ENCODE data around the gene USE1.

Gene USE1

DNA sequence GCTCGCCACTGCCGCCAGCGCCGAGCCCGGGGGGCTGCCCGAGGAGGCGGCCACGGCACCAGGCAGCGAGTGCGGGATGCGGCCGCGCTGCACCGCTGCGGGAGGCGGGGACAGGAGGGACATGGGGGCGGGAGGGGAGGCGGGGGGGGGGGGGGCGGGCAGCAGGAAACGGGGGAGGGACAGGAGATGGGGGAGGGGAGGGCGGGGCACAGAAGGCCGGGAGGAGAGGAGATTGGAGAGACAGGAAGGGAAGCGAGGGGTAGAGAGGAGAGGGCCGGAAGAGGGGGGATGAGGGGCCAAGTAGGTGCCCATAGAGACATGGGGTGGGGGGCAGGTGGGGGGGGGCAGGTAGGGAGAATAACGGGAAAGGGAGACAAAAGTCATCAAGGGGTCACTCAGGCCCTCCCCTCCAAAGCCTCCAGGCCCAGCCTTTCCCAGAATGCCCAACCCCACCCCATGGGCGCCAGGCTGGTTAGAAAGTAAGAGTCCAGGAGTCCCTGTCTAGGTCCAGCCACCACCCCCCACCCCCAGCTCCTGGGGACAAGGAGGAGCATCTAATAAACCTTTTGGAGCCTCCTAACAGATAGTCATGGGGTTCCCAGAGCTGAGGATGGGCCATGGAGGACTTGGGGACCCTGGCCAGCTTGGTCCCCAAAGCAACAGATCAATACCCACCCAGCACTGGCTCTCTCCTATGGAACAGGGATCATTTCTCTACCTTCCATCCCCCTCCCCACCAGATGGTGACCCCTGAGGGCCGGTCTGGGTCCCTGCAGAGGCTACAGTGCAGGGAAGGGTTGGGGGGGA, 21.0 kb downstream of the USE1 start:
- peak; percentile 69 for DNase-seq (ENCODE audit: low read depth)

- no peak for DNase-seq (ENCODE audit: low read depth)
Observed at GRCh38 chr19:17236811-17237543, 21.8 kb downstream of the USE1 start.

DNA sequence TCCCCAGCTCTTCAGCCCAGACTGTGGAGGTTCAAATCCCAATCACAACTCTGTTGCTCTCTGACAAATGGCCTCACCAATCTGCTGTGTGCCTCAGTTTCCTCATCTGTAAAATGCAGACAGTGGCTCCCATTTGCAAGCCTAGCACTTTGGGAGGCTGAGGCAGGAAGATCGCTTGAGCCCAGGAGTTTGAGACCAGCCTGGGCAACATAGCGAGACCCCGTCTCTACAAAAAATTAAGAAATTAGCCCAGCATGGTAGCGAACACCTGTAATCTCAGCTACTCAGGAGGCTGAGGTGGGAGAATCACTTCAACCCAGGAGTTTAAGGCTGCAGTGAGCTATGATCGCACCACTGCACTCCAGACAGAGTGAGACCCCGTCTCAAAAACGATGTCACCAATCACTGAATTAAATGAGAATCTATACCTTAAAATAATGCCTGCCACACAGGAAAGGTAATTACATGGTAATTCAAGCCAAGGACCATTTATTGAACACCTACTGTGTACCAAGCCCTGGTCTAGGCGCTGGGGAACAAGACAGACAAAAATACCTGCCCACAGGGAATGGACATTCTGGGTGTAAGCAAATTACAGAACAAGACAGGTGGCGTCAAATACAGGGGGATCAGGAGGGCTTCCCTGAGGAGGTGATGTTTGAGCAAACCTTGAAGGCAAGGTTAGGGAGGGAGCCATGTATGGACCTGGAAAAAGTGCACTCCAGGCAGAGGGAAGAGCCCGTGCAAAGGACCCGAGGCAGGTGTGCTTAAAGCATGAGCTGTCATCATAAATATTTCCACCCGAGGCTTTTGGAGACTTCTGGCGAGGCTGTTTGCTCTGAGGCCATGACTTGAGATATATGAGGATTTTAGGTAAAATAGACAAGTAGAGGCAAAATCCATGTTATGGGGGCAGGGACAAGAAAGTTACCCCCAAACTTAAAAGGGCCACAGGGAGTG, 22.9 kb downstream of the USE1 start:
- DNase-seq (ENCODE audit: low read depth): no peak

DNA sequence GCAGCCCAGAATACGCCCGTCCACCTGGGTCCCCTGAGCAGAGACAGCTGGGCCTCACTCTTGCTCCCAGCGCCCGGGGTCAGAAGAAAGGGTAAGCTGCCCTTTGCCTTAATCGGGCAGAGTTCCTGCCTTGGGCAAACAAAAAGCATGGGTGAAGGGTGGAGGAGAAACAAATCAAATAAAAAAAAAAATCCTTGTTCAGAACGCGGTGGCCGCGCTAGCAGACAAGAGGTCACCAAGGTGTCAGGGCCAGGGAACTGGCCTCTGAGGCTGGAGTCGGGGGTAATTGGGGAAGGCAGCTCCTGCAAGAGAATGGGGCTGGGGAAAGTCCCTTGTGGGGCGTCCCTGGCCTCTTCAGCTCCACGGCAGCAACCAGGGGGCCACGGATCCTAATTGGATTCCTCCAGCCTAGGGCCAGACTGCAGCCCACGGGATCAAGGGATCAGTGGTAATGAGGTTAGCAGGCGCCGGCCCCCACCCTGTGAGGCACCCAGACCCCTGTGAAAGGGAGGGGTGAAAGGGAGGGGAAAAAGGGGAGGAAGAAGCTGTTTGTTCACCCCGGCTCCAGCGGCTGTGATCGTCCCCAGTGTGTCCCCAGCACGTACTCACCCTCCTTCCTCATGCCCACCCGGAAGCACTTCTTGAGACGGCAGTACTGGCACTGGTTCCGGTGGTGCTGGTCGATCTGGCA, 25.1 kb downstream of the USE1 start:
- DNase-seq (ENCODE audit: low read depth): no peak

- DNase-seq (ENCODE audit: low read depth): no peak
Observed at GRCh38 chr19:17240826-17241399, 25.8 kb downstream of the USE1 start.

- no peak for DNase-seq (ENCODE audit: low read depth)
Observed at GRCh38 chr19:17242431-17243208, 27.5 kb downstream of the USE1 start.

DNA sequence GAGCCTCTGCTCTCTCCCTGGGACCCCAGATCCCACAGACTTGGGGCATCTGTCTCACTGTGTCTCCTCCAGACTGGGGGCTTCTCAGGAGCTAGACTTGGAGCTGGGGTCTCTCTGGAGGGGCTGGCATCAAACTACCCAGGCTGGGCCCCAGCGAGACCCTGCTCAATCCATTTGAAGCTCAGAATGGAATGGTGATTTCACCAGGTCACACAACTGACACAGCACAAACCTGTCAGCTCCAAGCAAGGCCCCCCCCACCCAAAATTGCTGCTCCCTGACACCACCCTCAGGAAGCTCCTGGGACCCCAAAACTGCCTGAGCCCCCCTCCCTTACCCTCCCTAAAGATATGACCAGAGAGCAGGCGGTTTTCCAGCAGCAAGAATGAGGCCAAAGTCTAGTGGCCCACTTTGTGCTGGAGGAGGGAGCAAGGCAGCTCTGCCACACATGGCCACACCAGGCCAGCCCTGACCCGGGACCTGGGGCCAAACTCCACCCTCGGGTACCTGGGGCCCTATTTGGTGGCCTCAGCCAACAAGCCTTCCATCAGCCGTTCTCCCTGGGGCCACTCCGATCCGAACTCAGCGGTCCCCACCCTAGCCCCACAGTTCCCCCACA, 28.2 kb downstream of the USE1 start:
- no peak for DNase-seq (ENCODE audit: low read depth)

DNA sequence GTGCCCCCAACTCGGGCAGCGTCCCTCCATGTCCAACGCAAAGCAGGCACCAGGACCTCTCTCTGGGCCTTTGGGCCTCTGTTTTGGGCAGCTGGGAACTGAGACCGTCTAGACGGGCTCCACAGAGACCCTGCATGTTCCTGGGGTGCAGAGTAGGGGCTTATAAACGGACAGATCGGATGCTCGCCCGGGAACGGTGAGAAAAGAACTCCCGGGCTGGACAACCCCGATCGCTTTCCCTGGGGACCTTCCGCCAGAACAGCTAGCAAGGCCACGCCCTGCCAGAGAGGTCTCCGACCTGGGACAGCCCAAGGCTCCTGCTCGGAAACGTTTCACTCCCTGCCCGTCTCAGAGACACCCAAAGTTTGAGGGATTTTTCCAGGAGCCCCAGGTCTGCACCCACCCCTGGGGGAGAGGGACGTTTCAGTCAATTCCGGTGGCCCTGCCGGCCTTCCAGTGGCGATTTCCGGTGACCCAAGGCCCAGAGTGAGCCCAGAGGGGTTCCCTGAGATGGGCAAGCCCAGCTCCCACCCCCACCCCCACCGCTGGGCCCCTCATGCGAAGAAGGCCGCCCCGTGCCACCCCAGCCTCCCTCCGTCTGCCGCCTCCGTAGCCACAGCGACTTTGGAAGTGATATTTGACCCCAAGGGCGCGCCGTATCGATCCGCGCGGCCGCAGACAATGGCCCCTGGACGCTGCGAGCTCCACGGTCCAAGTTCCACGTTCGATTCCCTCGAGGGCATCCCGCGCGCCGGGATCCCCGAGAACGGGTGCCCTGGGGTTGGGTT, 28.9 kb downstream of the USE1 start:
- DNase-seq (ENCODE audit: low read depth): peak; percentile 69

DNA sequence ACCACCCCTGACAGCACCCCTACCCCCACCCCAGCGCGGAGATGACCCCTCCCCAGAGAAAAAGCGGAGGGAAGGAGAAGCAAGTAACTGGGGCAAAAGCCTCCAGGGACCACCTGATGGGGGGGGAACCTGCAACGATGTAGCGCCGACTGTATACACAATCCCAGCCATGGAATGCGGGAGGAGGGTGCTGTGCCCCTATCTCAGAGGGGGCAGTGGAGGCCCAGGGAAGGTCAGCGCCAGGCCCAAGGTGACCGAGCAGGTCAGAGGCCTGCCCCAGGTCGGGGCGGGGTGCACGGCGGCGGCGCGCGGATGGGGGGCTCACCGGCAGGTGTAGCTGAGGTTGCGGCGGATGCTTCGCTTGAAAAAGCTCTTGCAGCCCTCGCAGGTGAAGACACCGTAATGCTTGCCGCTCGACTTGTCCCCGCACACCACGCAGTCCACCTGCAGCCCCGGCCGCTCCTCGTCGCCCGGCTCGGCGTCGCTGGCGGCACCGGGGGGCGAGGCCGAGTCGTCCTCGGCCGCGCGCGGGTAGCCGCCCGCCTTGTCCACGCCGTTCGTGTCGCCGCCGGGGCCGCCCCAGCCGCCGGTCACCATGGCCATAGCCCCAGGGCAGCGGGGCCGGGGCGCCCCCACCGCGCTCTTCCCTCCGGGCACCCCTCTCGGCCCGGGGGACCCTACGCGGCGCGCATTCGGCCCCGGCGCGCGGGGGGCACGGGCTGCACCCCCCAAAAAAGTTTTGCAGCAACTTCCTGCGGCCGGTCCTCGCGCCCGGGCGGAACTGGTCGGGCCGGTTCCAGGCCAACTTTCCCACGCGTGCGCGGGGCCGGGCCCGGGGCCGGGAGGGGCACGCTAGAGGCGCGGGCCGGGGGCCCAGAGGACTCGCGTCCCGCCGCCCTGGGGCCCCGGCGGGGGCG, 29.7 kb downstream of the USE1 start:
- DNase-seq (ENCODE audit: low read depth): peak; percentile 20

GRCh38 chr19:17245535-17245984, 30.4 kb downstream of the USE1 start, which contains the start of gene NR2F6:
TSS of gene NR2F6 (minus strand) at chr19:17245919. CDS start at chr19:17245220, 699 bp downstream.
- no peak for DNase-seq (ENCODE audit: low read depth)

DNA sequence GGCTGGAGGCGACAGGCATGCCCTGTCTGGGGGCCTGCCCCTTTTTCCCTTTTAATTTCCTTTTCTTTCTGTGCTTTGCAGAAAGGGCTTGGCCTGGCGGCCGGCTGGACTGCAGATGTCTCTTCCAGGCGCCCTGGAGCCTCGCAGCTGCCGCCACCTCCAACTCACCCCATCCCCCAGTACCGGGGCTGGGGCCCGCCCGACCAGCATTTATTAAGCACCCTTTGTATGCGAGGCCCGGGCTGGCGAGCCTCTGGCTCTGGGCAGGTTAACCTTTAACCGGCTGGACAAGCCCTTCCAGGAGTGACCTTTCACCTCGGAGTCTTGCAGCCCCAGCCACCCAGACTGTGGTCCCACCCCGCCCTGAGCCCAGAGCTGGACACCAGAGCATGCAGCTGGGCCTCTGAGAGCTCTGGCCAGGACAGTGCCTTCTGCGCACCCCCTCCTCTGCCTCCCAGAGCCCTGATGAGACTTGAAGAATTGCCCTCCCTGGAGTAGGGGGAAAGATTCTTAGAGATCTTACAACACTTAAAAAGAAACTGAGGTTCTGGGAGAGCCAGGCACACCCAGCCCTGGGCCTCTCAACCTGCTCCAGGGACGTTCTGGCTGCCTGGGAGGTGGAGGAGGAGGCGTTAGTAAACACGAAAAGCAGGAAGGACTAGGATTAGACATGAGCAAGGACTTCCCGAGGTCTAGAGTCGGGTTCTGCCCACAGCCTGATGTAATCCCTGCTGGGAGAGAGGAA, 31.7 kb downstream of the USE1 start:
- peak; percentile 42 for DNase-seq (ENCODE audit: low read depth)

DNA sequence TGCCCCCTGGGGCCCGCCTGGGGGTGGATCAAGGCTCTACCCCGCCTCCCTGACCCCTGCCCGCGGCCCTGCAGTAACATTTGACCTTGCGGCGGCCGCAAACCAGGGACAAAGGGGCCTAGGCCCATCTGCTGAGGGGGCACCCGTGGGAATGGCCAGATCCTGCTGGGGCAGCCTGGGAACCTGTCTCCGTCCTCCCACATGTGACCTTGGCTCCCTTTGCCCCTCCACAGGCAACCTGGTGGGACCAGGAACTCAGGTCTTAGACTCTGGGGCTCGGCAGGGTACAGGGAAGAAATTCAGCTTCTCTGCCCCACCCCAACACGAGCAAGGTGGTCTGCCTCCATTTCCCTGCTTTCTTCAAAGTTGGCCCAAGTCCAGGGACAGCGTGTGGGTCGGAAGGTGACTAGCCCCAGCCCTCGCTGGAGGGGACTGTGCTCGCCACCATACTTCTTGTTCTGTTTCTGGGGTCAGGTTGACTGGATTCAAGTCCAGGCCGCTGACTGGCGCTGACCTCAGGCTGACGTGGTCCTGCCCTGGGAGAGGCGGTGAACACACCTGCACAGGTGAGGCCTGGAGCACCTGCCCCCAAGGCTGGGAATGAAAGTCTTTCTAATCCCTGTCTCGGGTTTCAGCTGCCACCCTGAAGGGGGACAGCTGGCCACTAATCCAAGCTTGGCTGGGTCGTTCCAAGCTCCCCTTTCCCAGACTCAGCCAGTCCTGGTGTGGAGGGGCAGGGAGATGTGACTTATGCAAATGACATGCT, 33.0 kb downstream of the USE1 start:
- no peak for DNase-seq (ENCODE audit: low read depth)

GRCh38 chr19:17249887-17250548, 34.9 kb downstream of the USE1 start:
- DNase-seq (ENCODE audit: low read depth): no peak

DNA sequence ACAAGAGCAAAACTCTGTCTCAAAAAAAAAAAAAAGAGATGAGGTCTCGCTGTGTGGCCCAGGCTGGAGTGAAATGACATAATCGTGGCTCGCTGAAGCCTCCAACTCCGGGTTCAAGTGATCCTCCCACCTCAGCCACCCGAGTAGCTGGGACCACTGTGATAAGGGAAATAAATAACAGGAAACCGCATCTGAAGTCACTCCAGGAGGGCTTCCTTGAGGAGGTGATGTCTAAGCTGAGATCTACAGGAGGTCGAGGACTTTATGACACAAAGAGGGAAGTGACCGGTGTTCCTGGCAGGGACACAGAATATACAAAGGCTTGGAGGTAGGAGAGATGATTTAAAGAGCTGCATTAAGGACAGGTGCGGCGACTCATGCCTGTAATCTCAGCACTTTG, 39.5 kb downstream of the USE1 start:
- DNase-seq (ENCODE audit: low read depth): no peak

DNA sequence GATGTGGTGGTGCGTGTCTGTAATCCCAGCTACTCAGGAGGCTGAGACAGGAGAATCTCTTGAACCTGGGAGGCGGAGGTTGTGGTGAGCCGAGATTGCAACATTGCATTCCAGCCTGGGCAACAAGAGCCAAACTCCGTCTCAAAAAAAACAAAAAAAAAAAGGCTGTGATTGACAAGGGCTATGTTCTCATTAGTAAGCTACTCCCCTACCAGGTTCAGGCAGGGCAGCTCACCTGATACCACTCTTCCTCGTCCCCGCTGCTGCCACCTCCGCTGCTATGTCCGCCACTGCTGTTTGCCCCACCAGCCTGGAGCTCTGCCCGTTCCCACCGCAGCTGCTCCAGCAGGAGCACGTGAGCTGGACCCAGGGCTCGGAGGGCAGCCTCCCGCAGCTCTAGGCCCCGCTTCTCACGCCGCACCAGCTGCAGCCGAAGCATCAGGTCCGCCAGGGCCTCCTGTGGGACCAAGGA, 40.0 kb downstream of the USE1 start:
- DNase-seq (ENCODE audit: low read depth): no peak

- DNase-seq (ENCODE audit: low read depth): no peak
Observed at GRCh38 chr19:17256130-17256529, 41.0 kb downstream of the USE1 start.
